Measurements from ENCODE around the gene SGK1.

The SGK1 gene

DNA sequence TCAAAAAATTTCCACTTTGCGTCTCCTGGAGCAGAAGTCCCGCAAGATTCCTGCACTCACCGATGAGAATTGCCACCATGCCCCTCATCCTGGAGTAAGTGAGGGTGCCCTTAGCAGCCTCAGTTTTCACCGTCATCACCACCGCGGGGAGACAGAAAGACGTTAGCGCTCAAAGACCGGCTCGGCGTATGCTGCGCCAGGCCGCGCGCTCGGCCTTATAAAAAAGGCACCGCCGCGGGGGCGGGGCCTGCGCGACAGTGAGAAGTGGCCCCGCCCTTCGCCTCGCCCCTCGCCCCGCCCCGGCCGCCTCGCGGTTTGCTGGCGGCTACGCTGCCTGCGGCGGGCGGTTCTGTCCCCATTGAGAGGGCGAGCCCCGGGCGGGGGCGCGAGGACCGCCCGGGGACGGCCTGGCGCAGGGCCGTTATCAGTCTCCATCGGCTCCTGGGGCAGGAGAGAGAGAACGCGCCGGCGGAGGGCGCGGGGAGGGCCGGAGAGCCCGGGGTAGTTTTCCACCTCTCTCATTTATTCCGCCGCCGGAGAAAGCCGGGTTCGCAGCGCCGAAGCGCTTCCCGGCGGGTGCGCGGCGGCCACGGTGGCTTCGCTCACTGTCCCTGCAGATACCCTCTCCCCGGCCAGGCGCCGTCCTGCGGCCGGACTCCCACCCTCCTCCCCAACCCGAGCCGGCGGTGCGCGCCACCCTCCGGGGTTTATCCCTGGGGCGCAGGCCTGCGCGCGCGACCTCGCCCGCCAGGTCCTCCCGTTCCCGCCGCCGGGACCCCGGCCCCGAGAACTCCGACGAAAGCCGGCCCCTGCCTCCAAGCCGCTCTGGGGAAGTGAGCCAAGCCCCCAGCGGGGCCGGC lies 143.0 kb downstream of the SGK1 start (continued):
- TF ChIP-seq, protein P1, sequence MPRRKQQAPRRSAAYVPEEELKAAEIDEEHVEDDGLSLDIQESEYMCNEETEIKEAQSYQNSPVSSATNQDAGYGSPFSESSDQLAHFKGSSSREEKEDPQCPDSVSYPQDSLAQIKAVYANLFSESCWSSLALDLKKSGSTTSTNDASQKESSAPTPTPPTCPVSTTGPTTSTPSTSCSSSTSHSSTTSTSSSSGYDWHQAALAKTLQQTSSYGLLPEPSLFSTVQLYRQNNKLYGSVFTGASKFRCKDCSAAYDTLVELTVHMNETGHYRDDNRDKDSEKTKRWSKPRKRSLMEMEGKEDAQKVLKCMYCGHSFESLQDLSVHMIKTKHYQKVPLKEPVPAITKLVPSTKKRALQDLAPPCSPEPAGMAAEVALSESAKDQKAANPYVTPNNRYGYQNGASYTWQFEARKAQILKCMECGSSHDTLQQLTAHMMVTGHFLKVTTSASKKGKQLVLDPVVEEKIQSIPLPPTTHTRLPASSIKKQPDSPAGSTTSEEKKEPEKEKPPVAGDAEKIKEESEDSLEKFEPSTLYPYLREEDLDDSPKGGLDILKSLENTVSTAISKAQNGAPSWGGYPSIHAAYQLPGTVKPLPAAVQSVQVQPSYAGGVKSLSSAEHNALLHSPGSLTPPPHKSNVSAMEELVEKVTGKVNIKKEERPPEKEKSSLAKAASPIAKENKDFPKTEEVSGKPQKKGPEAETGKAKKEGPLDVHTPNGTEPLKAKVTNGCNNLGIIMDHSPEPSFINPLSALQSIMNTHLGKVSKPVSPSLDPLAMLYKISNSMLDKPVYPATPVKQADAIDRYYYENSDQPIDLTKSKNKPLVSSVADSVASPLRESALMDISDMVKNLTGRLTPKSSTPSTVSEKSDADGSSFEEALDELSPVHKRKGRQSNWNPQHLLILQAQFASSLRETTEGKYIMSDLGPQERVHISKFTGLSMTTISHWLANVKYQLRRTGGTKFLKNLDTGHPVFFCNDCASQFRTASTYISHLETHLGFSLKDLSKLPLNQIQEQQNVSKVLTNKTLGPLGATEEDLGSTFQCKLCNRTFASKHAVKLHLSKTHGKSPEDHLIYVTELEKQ (tag by site-specific recombination; IDR thresholded peaks at IDR 0.05; ENCODE audit: borderline replicate concordance) = no peak
- TF ChIP-seq, protein P2, sequence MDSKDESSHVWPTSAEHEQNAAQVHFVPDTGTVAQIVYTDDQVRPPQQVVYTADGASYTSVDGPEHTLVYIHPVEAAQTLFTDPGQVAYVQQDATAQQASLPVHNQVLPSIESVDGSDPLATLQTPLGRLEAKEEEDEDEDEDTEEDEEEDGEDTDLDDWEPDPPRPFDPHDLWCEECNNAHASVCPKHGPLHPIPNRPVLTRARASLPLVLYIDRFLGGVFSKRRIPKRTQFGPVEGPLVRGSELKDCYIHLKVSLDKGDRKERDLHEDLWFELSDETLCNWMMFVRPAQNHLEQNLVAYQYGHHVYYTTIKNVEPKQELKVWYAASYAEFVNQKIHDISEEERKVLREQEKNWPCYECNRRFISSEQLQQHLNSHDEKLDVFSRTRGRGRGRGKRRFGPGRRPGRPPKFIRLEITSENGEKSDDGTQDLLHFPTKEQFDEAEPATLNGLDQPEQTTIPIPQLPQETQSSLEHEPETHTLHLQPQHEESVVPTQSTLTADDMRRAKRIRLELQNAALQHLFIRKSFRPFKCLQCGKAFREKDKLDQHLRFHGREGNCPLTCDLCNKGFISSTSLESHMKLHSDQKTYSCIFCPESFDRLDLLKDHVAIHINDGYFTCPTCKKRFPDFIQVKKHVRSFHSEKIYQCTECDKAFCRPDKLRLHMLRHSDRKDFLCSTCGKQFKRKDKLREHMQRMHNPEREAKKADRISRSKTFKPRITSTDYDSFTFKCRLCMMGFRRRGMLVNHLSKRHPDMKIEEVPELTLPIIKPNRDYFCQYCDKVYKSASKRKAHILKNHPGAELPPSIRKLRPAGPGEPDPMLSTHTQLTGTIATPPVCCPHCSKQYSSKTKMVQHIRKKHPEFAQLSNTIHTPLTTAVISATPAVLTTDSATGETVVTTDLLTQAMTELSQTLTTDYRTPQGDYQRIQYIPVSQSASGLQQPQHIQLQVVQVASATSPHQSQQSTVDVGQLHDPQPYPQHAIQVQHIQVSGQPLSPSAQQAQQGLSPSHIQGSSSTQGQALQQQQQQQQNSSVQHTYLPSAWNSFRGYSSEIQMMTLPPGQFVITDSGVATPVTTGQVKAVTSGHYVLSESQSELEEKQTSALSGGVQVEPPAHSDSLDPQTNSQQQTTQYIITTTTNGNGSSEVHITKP (tag by site-specific recombination; IDR thresholded peaks at IDR 0.05) = 0 out of 2 replicates have a peak, but pooled peaks have one; percentile 36
- TF ChIP-seq ZNF19 (tag by site-specific recombination; IDR thresholded peaks at IDR 0.05; ENCODE audit: low read depth) = no peak
- TF ChIP-seq ZNF629 (tag by site-specific recombination; IDR thresholded peaks at IDR 0.05) = peak; percentile 50; the same call in 1 of the 2 replicates
- no peak for TF ChIP-seq ZNF677 (tag by site-specific recombination; IDR thresholded peaks at IDR 0.05)
- TF ChIP-seq, protein P3, sequence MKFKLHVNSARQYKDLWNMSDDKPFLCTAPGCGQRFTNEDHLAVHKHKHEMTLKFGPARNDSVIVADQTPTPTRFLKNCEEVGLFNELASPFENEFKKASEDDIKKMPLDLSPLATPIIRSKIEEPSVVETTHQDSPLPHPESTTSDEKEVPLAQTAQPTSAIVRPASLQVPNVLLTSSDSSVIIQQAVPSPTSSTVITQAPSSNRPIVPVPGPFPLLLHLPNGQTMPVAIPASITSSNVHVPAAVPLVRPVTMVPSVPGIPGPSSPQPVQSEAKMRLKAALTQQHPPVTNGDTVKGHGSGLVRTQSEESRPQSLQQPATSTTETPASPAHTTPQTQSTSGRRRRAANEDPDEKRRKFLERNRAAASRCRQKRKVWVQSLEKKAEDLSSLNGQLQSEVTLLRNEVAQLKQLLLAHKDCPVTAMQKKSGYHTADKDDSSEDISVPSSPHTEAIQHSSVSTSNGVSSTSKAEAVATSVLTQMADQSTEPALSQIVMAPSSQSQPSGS (tag by site-specific recombination; IDR thresholded peaks at IDR 0.05; ENCODE audit: low read depth) = no peak
- peak; percentile 70; the same call in 1 of the 2 replicates for TF ChIP-seq ZBTB20 (tag by site-specific recombination; IDR thresholded peaks at IDR 0.05)
- no peak for TF ChIP-seq ZNF274 (IDR thresholded peaks at IDR 0.05; ENCODE audit: low read length)
- TF ChIP-seq ZNF274 (tag by site-specific recombination; IDR thresholded peaks at IDR 0.05; ENCODE audit: borderline replicate concordance) = no peak
- no peak for TF ChIP-seq ZNF558 (tag by site-specific recombination; IDR thresholded peaks at IDR 0.05)
- TF ChIP-seq, protein P4, sequence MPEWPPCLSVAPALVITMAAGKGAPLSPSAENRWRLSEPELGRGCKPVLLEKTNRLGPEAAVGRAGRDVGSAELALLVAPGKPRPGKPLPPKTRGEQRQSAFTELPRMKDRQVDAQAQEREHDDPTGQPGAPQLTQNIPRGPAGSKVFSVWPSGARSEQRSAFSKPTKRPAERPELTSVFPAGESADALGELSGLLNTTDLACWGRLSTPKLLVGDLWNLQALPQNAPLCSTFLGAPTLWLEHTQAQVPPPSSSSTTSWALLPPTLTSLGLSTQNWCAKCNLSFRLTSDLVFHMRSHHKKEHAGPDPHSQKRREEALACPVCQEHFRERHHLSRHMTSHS (tag by site-specific recombination; IDR thresholded peaks at IDR 0.05) = no peak
- TF ChIP-seq ZNF2 (tag by site-specific recombination; IDR thresholded peaks at IDR 0.05) = peak; percentile 59; the same call in 1 of the 2 replicates
- no peak; the same call in 1 of the 2 replicates for TF ChIP-seq MYNN (tag by site-specific recombination; IDR thresholded peaks at IDR 0.05; ENCODE audit: borderline replicate concordance)
- peak; percentile 12; the same call in 1 of the 2 replicates for TF ChIP-seq ZBTB48 (tag by site-specific recombination; IDR thresholded peaks at IDR 0.05)
- no peak for TF ChIP-seq ZNF544 (tag by site-specific recombination; IDR thresholded peaks at IDR 0.05)
- TF ChIP-seq, protein P5, sequence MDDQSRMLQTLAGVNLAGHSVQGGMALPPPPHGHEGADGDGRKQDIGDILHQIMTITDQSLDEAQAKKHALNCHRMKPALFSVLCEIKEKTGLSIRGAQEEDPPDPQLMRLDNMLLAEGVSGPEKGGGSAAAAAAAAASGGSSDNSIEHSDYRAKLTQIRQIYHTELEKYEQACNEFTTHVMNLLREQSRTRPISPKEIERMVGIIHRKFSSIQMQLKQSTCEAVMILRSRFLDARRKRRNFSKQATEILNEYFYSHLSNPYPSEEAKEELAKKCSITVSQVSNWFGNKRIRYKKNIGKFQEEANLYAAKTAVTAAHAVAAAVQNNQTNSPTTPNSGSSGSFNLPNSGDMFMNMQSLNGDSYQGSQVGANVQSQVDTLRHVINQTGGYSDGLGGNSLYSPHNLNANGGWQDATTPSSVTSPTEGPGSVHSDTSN (CRISPR knock-in tag; IDR thresholded peaks at IDR 0.05) = peak; percentile 58; the same call in 1 of the 2 replicates
- TF ChIP-seq, protein P6, sequence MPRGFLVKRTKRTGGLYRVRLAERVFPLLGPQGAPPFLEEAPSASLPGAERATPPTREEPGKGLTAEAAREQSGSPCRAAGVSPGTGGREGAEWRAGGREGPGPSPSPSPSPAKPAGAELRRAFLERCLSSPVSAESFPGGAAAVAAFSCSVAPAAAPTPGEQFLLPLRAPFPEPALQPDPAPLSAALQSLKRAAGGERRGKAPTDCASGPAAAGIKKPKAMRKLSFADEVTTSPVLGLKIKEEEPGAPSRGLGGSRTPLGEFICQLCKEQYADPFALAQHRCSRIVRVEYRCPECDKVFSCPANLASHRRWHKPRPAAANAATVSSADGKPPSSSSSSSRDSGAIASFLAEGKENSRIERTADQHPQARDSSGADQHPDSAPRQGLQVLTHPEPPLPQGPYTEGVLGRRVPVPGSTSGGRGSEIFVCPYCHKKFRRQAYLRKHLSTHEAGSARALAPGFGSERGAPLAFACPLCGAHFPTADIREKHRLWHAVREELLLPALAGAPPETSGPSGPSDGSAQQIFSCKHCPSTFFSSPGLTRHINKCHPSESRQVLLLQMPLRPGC (tag by site-specific recombination; IDR thresholded peaks at IDR 0.05) = peak; percentile 11; the same call in 1 of the 2 replicates
- no peak for TF ChIP-seq TRIM28 (IDR thresholded peaks at IDR 0.05; ENCODE audit: borderline replicate concordance, low read length)
- no peak for TF ChIP-seq BCL11A (tag by site-specific recombination; IDR thresholded peaks at IDR 0.05; ENCODE audit: low read depth)
- 0 out of 2 replicates have a peak, but pooled peaks have one; percentile 48 for TF ChIP-seq ZFP37 (tag by site-specific recombination; IDR thresholded peaks at IDR 0.05)
- TF ChIP-seq ZNF221 (tag by site-specific recombination; IDR thresholded peaks at IDR 0.05; ENCODE audit: borderline replicate concordance) = no peak
- no peak for TF ChIP-seq ZFP41 (tag by site-specific recombination; IDR thresholded peaks at IDR 0.05; ENCODE audit: borderline replicate concordance)
- TF ChIP-seq ZNF112 (tag by site-specific recombination; IDR thresholded peaks at IDR 0.05) = no peak
- TF ChIP-seq ZNF514 (tag by site-specific recombination; IDR thresholded peaks at IDR 0.05) = no peak
- TF ChIP-seq ZNF785 (tag by site-specific recombination; IDR thresholded peaks at IDR 0.05) = no peak
- peak; percentile 57; the same call in 1 of the 2 replicates for TF ChIP-seq ZXDB (tag by site-specific recombination; IDR thresholded peaks at IDR 0.05)

Measured in HEK293 (cell line).